Fibroblast of lung (primary cell): ENCODE data around the gene AKAP7. TPM values are rescaled to one million over a fixed set of nuclear protein-coding genes. Genes with fewer than 3 reads are reported as not detected.

ENCODE experiments used
- DNase-seq, 2 donors: peaks; one replicate each; pipeline versions ENCODE4 v3.0.0 to v3.0.0-alpha.2; 2010; ENCODE audit warnings: low read depth in 2 of 2
- H2AFZ ChIP-seq: 2 replicates; pipeline ENCODE4 v1.5.1; 2012; ENCODE audit warnings: low read length, control low read depth, inconsistent platforms
- H3K27ac ChIP-seq: 2 replicates; pipeline ENCODE4 v1.5.1; 2011; ENCODE audit warnings: low read length, control low read depth; ENCODE audit not compliant: insufficient read depth
- H3K27me3 ChIP-seq: 2 replicates; pipeline ENCODE4 v1.5.1; 2011; ENCODE audit warnings: mild to moderate bottlenecking, low read length; ENCODE audit not compliant: control insufficient read depth, insufficient read depth
- H3K36me3 ChIP-seq: 2 replicates; pipeline ENCODE4 v1.5.1; 2011; ENCODE audit warnings: low read length; ENCODE audit not compliant: control insufficient read depth, insufficient read depth
- H3K4me1 ChIP-seq: 2 replicates; pipeline ENCODE4 v1.5.1; 2011; ENCODE audit warnings: low read length; ENCODE audit not compliant: control insufficient read depth, insufficient read depth; ENCODE audit errors: extremely low read depth
- H3K4me2 ChIP-seq: 2 replicates; pipeline ENCODE4 v1.5.1; 2011; ENCODE audit warnings: low read length, control low read depth; ENCODE audit not compliant: insufficient read depth; ENCODE audit errors: extremely low read depth
- H3K4me3 ChIP-seq, 4 experiments: fragments of 200-600 bp in 1 of 4; sonication (generic) in 1 of 4; replicated peaks in 1 of 4; 2 replicates each; pipeline ENCODE4 v1.5.1; 2011 to 2016; ENCODE audit warnings: low read length in 4 of 4, low read depth in 3 of 4, mild to moderate bottlenecking in 3 of 4, control low read depth in 2 of 4, inconsistent platforms in 1 of 4, mixed read lengths in 1 of 4; ENCODE audit not compliant: insufficient read depth in 1 of 4; ENCODE audit errors: control extremely low read depth in 1 of 4
- H3K79me2 ChIP-seq: 2 replicates; pipeline ENCODE4 v1.5.1; 2012; ENCODE audit warnings: mild to moderate bottlenecking, low read length, inconsistent platforms; ENCODE audit not compliant: control insufficient read depth, insufficient read depth
- H3K9ac ChIP-seq: 2 replicates; pipeline ENCODE4 v1.5.1; 2011; ENCODE audit warnings: mild to moderate bottlenecking, low read length, control low read depth; ENCODE audit not compliant: insufficient read depth
- H3K9me3 ChIP-seq: 2 replicates; pipeline ENCODE4 v1.5.1; 2012; ENCODE audit warnings: low read depth, low read length; ENCODE audit not compliant: control insufficient read depth, insufficient read depth
- H4K20me1 ChIP-seq: 2 replicates; pipeline ENCODE4 v1.5.1; 2011; ENCODE audit warnings: low read length; ENCODE audit not compliant: control insufficient read depth, insufficient read depth; ENCODE audit errors: extremely low read depth
- CTCF ChIP-seq, 2 donors: IDR thresholded peaks in 1 of 2; conservative IDR thresholded peaks in 1 of 2; 1 replicate in 1 of 2; 2 replicates in 1 of 2; pipeline ENCODE4 v1.5.1; 2011 to 2012; ENCODE audit warnings: low read length in 2 of 2, control low read depth in 1 of 2, inconsistent platforms in 1 of 2, low read depth in 1 of 2, mild to moderate bottlenecking in 1 of 2
- EZH2 ChIP-seq: IDR thresholded peaks from 2 replicates; pipeline ENCODE4 v1.5.1; 2012; ENCODE audit warnings: low read length, control low read depth, mild to moderate bottlenecking; ENCODE audit errors: missing control alignments
- polyA plus RNA-seq, 2 donors: library from polyadenylated mRNA; depleted of rRNA in 1 of 2; stranded (reverse) in 1 of 2; unstranded in 1 of 2; fragments of >200 nt; gene quantifications; 2 replicates each; pipeline ENCODE4 v1.2.1, GENCODE V29; 2011 to 2012; ENCODE audit warnings: missing spikeins in 1 of 2
- total RNA-seq: library from RNA; depleted of rRNA; stranded (reverse); fragments of >200 nt; gene quantifications from 2 replicates; pipeline ENCODE4 v1.2.1, GENCODE V29; 2014

The AKAP7 gene
- total and polyA plus RNA-seq, 2 donors (not counting 1 experiment from before 2014, with no cell fraction given): 3.1 to 5.8 TPM

GRCh38 chr6:131288214-131288613 is 152.9 kb downstream of the AKAP7 start:
- H2AFZ ChIP-seq: no peak overlapping the region
- no peak for TF ChIP-seq EZH2
- no peak for TF ChIP-seq CTCF (conservative IDR thresholded peaks at IDR 0.05 in 1 of 2, IDR thresholded peaks at IDR 0.05 in 1 of 2; ENCODE audit: low read depth in 1 of 2, low read length in 2 of 2)
- H3K4me2 ChIP-seq: no peak overlapping the region
- DNase-seq: no peak
- no peaks in the 10 kb centered on the region for H4K20me1 ChIP-seq
- no peak overlapping the region for H3K9ac ChIP-seq
- H3K79me2 ChIP-seq: no peaks in the 10 kb centered on the region
- H3K27ac ChIP-seq: no peak overlapping the region
- H3K36me3 ChIP-seq: no peaks in the 10 kb centered on the region
- H3K27me3 ChIP-seq: no peaks in the 10 kb centered on the region
- H3K9me3 ChIP-seq: no peaks in the 10 kb centered on the region
- H3K4me1 ChIP-seq: no peaks in the 10 kb centered on the region
- H3K4me3 ChIP-seq: no peak overlapping the region

GRCh38 chr6:131290955-131291354 is 155.7 kb downstream of the AKAP7 start:
- H3K9me3 ChIP-seq: no peaks in the 10 kb centered on the region
- H3K36me3 ChIP-seq: no peaks in the 10 kb centered on the region
- no peak for DNase-seq
- no peak for TF ChIP-seq CTCF (conservative IDR thresholded peaks at IDR 0.05 in 1 of 2, IDR thresholded peaks at IDR 0.05 in 1 of 2; ENCODE audit: low read depth in 1 of 2, low read length in 2 of 2)
- no peak for TF ChIP-seq EZH2
- no peak overlapping the region for H3K4me2 ChIP-seq
- no peak overlapping the region for H3K27ac ChIP-seq
- no peaks in the 10 kb centered on the region for H3K4me1 ChIP-seq
- no peak overlapping the region for H3K4me3 ChIP-seq
- H3K79me2 ChIP-seq: no peaks in the 10 kb centered on the region
- H4K20me1 ChIP-seq: no peaks in the 10 kb centered on the region
- H3K27me3 ChIP-seq: no peaks in the 10 kb centered on the region
- H3K9ac ChIP-seq: no peak overlapping the region
- no peak overlapping the region for H2AFZ ChIP-seq

GRCh38 chr6:131292145-131292938 is 157.1 kb downstream of the AKAP7 start:
- no peaks in the 10 kb centered on the region for H3K79me2 ChIP-seq
- no peaks in the 10 kb centered on the region for H3K9me3 ChIP-seq
- H2AFZ ChIP-seq: no peak overlapping the region
- TF ChIP-seq EZH2: no peak
- no peak for TF ChIP-seq CTCF (conservative IDR thresholded peaks at IDR 0.05 in 1 of 2, IDR thresholded peaks at IDR 0.05 in 1 of 2; ENCODE audit: low read depth in 1 of 2, low read length in 2 of 2)
- no peak overlapping the region for H3K4me3 ChIP-seq
- no peaks in the 10 kb centered on the region for H3K36me3 ChIP-seq
- H3K4me2 ChIP-seq: no peak overlapping the region
- H3K4me1 ChIP-seq: no peaks in the 10 kb centered on the region
- DNase-seq: no peak
- no peaks in the 10 kb centered on the region for H4K20me1 ChIP-seq
- H3K27me3 ChIP-seq: no peaks in the 10 kb centered on the region
- no peak overlapping the region for H3K27ac ChIP-seq
- no peak overlapping the region for H3K9ac ChIP-seq
